Measurements from ENCODE around the gene CLGN. TPM values are rescaled to one million over a fixed set of nuclear protein-coding genes. Genes with fewer than 3 reads are reported as not detected.
"Not testable (repeated sequence)": the region's sequence is repeated elsewhere in the genome, so short reads cannot be mapped to it uniquely, and the experiment has no call there.

CLGN gene
- total RNA-seq, 6 experiments from 2014 or later = 0.55 to 8.9 (median 3.6) TPM

GRCh38 chr4:140463614-140464013, 36.2 kb upstream of the CLGN start:
- H3K27ac ChIP-seq = no peak overlapping the region
- DNase-seq (no peak), ATAC-seq (no peak)
- intact Hi-C loops (cut with DNase I) = no loop called here
- H3K36me3 ChIP-seq = no peaks in the 10 kb centered on the region
- no peaks in the 10 kb centered on the region for H3K4me1 ChIP-seq
- TF ChIP-seq, protein P1, sequence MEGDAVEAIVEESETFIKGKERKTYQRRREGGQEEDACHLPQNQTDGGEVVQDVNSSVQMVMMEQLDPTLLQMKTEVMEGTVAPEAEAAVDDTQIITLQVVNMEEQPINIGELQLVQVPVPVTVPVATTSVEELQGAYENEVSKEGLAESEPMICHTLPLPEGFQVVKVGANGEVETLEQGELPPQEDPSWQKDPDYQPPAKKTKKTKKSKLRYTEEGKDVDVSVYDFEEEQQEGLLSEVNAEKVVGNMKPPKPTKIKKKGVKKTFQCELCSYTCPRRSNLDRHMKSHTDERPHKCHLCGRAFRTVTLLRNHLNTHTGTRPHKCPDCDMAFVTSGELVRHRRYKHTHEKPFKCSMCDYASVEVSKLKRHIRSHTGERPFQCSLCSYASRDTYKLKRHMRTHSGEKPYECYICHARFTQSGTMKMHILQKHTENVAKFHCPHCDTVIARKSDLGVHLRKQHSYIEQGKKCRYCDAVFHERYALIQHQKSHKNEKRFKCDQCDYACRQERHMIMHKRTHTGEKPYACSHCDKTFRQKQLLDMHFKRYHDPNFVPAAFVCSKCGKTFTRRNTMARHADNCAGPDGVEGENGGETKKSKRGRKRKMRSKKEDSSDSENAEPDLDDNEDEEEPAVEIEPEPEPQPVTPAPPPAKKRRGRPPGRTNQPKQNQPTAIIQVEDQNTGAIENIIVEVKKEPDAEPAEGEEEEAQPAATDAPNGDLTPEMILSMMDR (IDR thresholded peaks at IDR 0.05) = no peak
- TF ChIP-seq POLR2A (IDR thresholded peaks at IDR 0.05) = no peak
- H3K4me3 ChIP-seq = no peak overlapping the region
- WGBS (ENCODE audit: insufficient coverage, low coverage, low lambda C conversion rate, missing lambda C conversion rate) = 32% methylated on average over 1 of the region's 1 CpG
- no peaks in the 10 kb centered on the region for H3K9me3 ChIP-seq
- H3K27me3 ChIP-seq = no peaks in the 10 kb centered on the region

- intact Hi-C loops (cut with DNase I) = no loop called here
- H3K36me3 ChIP-seq = no peaks in the 10 kb centered on the region
- H3K4me1 ChIP-seq = no peaks in the 10 kb centered on the region
- no peaks in the 10 kb centered on the region for H3K9me3 ChIP-seq
- H3K27ac ChIP-seq = no peak overlapping the region
- no peak for DNase-seq
- H3K4me3 ChIP-seq = no peak overlapping the region
- no peaks in the 10 kb centered on the region for H3K27me3 ChIP-seq
- ATAC-seq = no peak
- 51% methylated on average over 3 of the region's 3 CpGs for WGBS (ENCODE audit: insufficient coverage, low coverage, low lambda C conversion rate, missing lambda C conversion rate)
- no peak for TF ChIP-seq POLR2A (IDR thresholded peaks at IDR 0.05)
- TF ChIP-seq, protein P1 (IDR thresholded peaks at IDR 0.05) = no peak
Observed at GRCh38 chr4:140463182-140463581, 35.7 kb upstream of the CLGN start.

- 48% methylated on average over 3 of the region's 3 CpGs for WGBS (ENCODE audit: insufficient coverage, low coverage, low lambda C conversion rate, missing lambda C conversion rate)
- Histone ChIP-seq H3K27ac (no peak overlapping the region), H3K9me3 (no peaks in the 10 kb centered on the region), H3K4me3 (no peak overlapping the region), H3K36me3 (no peaks in the 10 kb centered on the region), H3K27me3 (no peaks in the 10 kb centered on the region), H3K4me1 (no peaks in the 10 kb centered on the region)
- intact Hi-C loops (cut with DNase I) = no loop called here
- TF ChIP-seq, protein P1 (IDR thresholded peaks at IDR 0.05) = no peak
- no peak for TF ChIP-seq POLR2A (IDR thresholded peaks at IDR 0.05)
- ATAC-seq = no peak
- DNase-seq = no peak
Observed at GRCh38 chr4:140450352-140450751, 22.9 kb upstream of the CLGN start.

DNA sequence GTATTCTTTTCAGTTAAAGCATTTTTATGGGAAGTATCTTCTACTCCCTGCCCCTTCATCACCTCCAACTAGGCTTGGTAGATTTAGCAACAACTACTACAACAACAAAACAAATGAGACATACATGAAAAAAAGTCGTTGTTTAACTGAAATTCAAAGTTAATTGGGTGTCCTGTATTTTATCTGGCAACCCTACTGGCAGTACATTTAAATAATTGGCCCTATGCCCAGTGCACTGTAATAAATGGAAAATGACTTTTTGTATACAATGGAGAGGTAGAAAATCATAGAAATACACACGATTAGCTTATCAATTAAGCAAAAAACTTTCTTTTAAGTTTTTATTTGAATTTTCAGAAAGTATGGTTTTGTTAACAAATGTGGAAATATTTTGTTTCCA, 21.4 kb upstream of the CLGN start:
- 38% methylated on average over 2 of the region's 2 CpGs for WGBS (ENCODE audit: insufficient coverage, low coverage, low lambda C conversion rate, missing lambda C conversion rate)
- H3K27ac ChIP-seq = no peak overlapping the region
- intact Hi-C loops (cut with DNase I) = no loop called here
- no peaks in the 10 kb centered on the region for H3K36me3 ChIP-seq
- DNase-seq (no peak), ATAC-seq (no peak)
- no peak overlapping the region for H3K4me3 ChIP-seq
- no peaks in the 10 kb centered on the region for H3K27me3 ChIP-seq
- no peak for TF ChIP-seq POLR2A (IDR thresholded peaks at IDR 0.05)
- TF ChIP-seq, protein P1 (IDR thresholded peaks at IDR 0.05) = no peak
- H3K4me1 ChIP-seq = no peaks in the 10 kb centered on the region
- no peaks in the 10 kb centered on the region for H3K9me3 ChIP-seq

DNA sequence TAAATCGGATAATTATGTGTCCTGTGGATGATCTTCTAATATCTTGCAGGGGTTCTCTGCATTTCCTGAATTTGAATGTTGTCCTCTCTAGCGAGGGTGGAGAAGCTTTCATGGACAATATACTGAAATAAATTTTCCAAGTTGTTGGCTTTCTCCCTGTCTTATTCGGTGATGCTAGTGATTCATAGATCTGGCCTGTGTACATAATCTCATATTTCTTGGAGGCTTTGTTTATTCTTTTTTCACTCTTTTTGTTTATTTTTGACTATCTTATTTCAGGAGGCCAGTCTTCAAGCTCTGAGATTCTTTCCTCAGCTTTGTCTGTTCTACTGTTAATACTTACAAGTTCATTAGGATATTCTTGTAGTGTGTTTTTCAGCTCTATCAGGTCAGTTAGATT, 20.7 kb upstream of the CLGN start:
- no peak for ATAC-seq
- no peak for TF ChIP-seq POLR2A (IDR thresholded peaks at IDR 0.05)
- TF ChIP-seq, protein P1 (IDR thresholded peaks at IDR 0.05) = no peak
- H3K27me3 ChIP-seq = no peaks in the 10 kb centered on the region
- H3K9me3 ChIP-seq = no peaks in the 10 kb centered on the region
- 43% methylated on average over 3 of the region's 3 CpGs for WGBS (ENCODE audit: insufficient coverage, low coverage, low lambda C conversion rate, missing lambda C conversion rate)
- intact Hi-C loops (cut with DNase I) = no loop called here
- no peaks in the 10 kb centered on the region for H3K4me1 ChIP-seq
- no peaks in the 10 kb centered on the region for H3K36me3 ChIP-seq
- H3K27ac ChIP-seq = no peak overlapping the region
- no peak for DNase-seq
- H3K4me3 ChIP-seq = no peak overlapping the region

GRCh38 chr4:140444347-140444746, 16.9 kb upstream of the CLGN start:
- DNase-seq; intact Hi-C loops (cut with DNase I); H3K4me1 ChIP-seq; H3K4me3 ChIP-seq; H3K36me3 ChIP-seq; ATAC-seq; H3K27ac ChIP-seq; H3K27me3 ChIP-seq; H3K9me3 ChIP-seq: not testable (repeated sequence)
- WGBS (ENCODE audit: insufficient coverage, low coverage, low lambda C conversion rate, missing lambda C conversion rate) = 73% methylated on average over 4 of the region's 4 CpGs

All from right lobe of liver (tissue), 6 donors.